Muscle of leg (tissue), 11 donors: ENCODE data around the gene SLC39A11. TPM values are rescaled to one million over a fixed set of nuclear protein-coding genes. Genes with fewer than 3 reads are reported as not detected.

Experiments
- DNase-seq: peaks from one replicate; pipeline ENCODE4 v3.0.0; 2013
- H3K27ac ChIP-seq: one replicate; pipeline ENCODE4 v1.5.1; 2013; ENCODE audit warnings: mild to moderate bottlenecking, low read length, control low read depth
- H3K27me3 ChIP-seq: one replicate; pipeline ENCODE4 v1.6.1; 2013; ENCODE audit warnings: low read length; ENCODE audit not compliant: control insufficient read depth, insufficient read depth
- H3K36me3 ChIP-seq: one replicate; pipeline ENCODE4 v1.6.1; 2013; ENCODE audit warnings: low read length; ENCODE audit not compliant: control insufficient read depth, insufficient read depth
- H3K4me1 ChIP-seq: one replicate; pipeline ENCODE4 v1.6.1; 2013; ENCODE audit warnings: low read length; ENCODE audit not compliant: control insufficient read depth, insufficient read depth
- H3K4me3 ChIP-seq: one replicate; pipeline ENCODE4 v1.5.1; 2013; ENCODE audit warnings: low read length, control low read depth
- H3K9me3 ChIP-seq: replicated peaks from 2 replicates; pipeline ENCODE4 v1.6.1; 2013; ENCODE audit warnings: low read depth, low read length; ENCODE audit not compliant: control insufficient read depth
- WGBS: methylation state at CpG from one replicate; pipeline ENCODE4 v1.1.5; 2013; ENCODE audit warnings: missing lambda C conversion rate; ENCODE audit not compliant: insufficient coverage; 5-methylcytosine and 5-hydroxymethylcytosine counted together
- polyA plus RNA-seq, 8 donors: library from polyadenylated mRNA; unstranded; fragments of 120-200 nt; gene quantifications; one replicate each; pipeline versions ENCODE4 v1.2.1 to v1.2.3, GENCODE V29; 2013; ENCODE audit warnings: inconsistent platforms in 1 of 8, low replicate concordance in 1 of 8; ENCODE audit not compliant: insufficient read length in 8 of 8, insufficient read depth in 1 of 8
- total RNA-seq: library from RNA; stranded (reverse); fragments of 120-200 nt; gene quantifications from one replicate; pipeline ENCODE4 v1.2.4, GENCODE V29; 2013

SLC39A11 gene
- total and polyA plus RNA-seq, 9 donors, result 8.7 to 13.6 (median 10.0) TPM

GRCh38 chr17:72953621-72954020, 138.9 kb downstream of the SLC39A11 start:
- H3K36me3 ChIP-seq, result no peaks in the 10 kb centered on the region
- WGBS, result 90% methylated on average over 10 of the region's 11 CpGs
- H3K27me3 ChIP-seq, result no peaks in the 10 kb centered on the region
- H3K27ac ChIP-seq, result no peak overlapping the region
- H3K9me3 ChIP-seq, result no peaks in the 10 kb centered on the region
- DNase-seq, result no peak
- no peak overlapping the region for H3K4me3 ChIP-seq
- H3K4me1 ChIP-seq, result no peaks in the 10 kb centered on the region

GRCh38 chr17:72952641-72953315, 139.7 kb downstream of the SLC39A11 start:
- no peaks in the 10 kb centered on the region for H3K36me3 ChIP-seq
- H3K4me1 ChIP-seq, result no peaks in the 10 kb centered on the region
- no peak for DNase-seq
- no peaks in the 10 kb centered on the region for H3K9me3 ChIP-seq
- no peaks in the 10 kb centered on the region for H3K27me3 ChIP-seq
- no peak overlapping the region for H3K27ac ChIP-seq
- WGBS, result 80% methylated on average over 6 of the region's 10 CpGs
- H3K4me3 ChIP-seq, result no peak overlapping the region

- no peak for DNase-seq
- H3K27ac ChIP-seq, result no peak overlapping the region
- H3K9me3 ChIP-seq, result no peaks in the 10 kb centered on the region
- no peaks in the 10 kb centered on the region for H3K36me3 ChIP-seq
- WGBS, result 41% methylated on average over 3 of the region's 5 CpGs
- H3K27me3 ChIP-seq, result no peaks in the 10 kb centered on the region
- H3K4me1 ChIP-seq, result no peaks in the 10 kb centered on the region
- H3K4me3 ChIP-seq, result no peak overlapping the region
These were observed 140.3 kb downstream of the SLC39A11 start for GRCh38 chr17:72952220-72952619.

GRCh38 chr17:72950242-72950931, 142.1 kb downstream of the SLC39A11 start:
- H3K27me3 ChIP-seq, result no peaks in the 10 kb centered on the region
- no peaks in the 10 kb centered on the region for H3K9me3 ChIP-seq
- no peak overlapping the region for H3K4me3 ChIP-seq
- DNase-seq, result no peak
- 83% methylated on average over 2 of the region's 8 CpGs for WGBS
- no peaks in the 10 kb centered on the region for H3K36me3 ChIP-seq
- H3K4me1 ChIP-seq, result no peaks in the 10 kb centered on the region
- no peak overlapping the region for H3K27ac ChIP-seq

GRCh38 chr17:72948115-72948514, 144.4 kb downstream of the SLC39A11 start:
- H3K36me3 ChIP-seq, result no peaks in the 10 kb centered on the region
- H3K4me3 ChIP-seq, result no peak overlapping the region
- H3K9me3 ChIP-seq, result no peaks in the 10 kb centered on the region
- 99% methylated on average over 22 of the region's 23 CpGs for WGBS
- H3K27ac ChIP-seq, result no peak overlapping the region
- H3K27me3 ChIP-seq, result no peaks in the 10 kb centered on the region
- no peaks in the 10 kb centered on the region for H3K4me1 ChIP-seq
- DNase-seq, result no peak

- no peaks in the 10 kb centered on the region for H3K27me3 ChIP-seq
- H3K4me3 ChIP-seq, result no peak overlapping the region
- no peak for DNase-seq
- H3K36me3 ChIP-seq, result no peaks in the 10 kb centered on the region
- no peaks in the 10 kb centered on the region for H3K4me1 ChIP-seq
- WGBS, result 95% methylated on average over 6 of the region's 10 CpGs
- no peaks in the 10 kb centered on the region for H3K9me3 ChIP-seq
- no peak overlapping the region for H3K27ac ChIP-seq
These were observed 145.0 kb downstream of the SLC39A11 start for GRCh38 chr17:72947475-72947874.

GRCh38 chr17:72946696-72947095, 145.8 kb downstream of the SLC39A11 start:
- Histone ChIP-seq H3K4me1 (no peaks in the 10 kb centered on the region), H3K27me3 (no peaks in the 10 kb centered on the region), H3K36me3 (no peaks in the 10 kb centered on the region), H3K9me3 (no peaks in the 10 kb centered on the region), H3K4me3 (no peak overlapping the region), H3K27ac (no peak overlapping the region)
- DNase-seq, result no peak
- 37% methylated on average over 3 of the region's 5 CpGs for WGBS

- Histone ChIP-seq H3K27me3 (no peaks in the 10 kb centered on the region), H3K27ac (no peak overlapping the region), H3K36me3 (no peaks in the 10 kb centered on the region), H3K4me3 (no peak overlapping the region), H3K4me1 (no peaks in the 10 kb centered on the region), H3K9me3 (no peaks in the 10 kb centered on the region)
- no peak for DNase-seq
- no CpG with 5 or more reads among the region's 3 CpGs for WGBS
These were observed 146.3 kb downstream of the SLC39A11 start for GRCh38 chr17:72946156-72946555.

GRCh38 chr17:72945473-72945872, 147.0 kb downstream of the SLC39A11 start:
- H3K4me3 ChIP-seq, result no peak overlapping the region
- H3K36me3 ChIP-seq, result no peaks in the 10 kb centered on the region
- H3K27me3 ChIP-seq, result no peaks in the 10 kb centered on the region
- H3K9me3 ChIP-seq, result no peaks in the 10 kb centered on the region
- no peak overlapping the region for H3K27ac ChIP-seq
- H3K4me1 ChIP-seq, result no peaks in the 10 kb centered on the region
- 87% methylated on average over 5 of the region's 6 CpGs for whole genome bisulfite sequencing
- DNase-seq, result no peak

GRCh38 chr17:72943826-72944689, 148.4 kb downstream of the SLC39A11 start:
- no peak overlapping the region for H3K4me3 ChIP-seq
- H3K36me3 ChIP-seq, result no peaks in the 10 kb centered on the region
- H3K9me3 ChIP-seq, result no peaks in the 10 kb centered on the region
- H3K27ac ChIP-seq, result no peak overlapping the region
- WGBS, result 97% methylated on average over 3 of the region's 4 CpGs
- H3K4me1 ChIP-seq, result no peaks in the 10 kb centered on the region
- no peaks in the 10 kb centered on the region for H3K27me3 ChIP-seq
- no peak for DNase-seq
